ENCODE results near the gene UNC93A.

- TF ChIP-seq CTCF (IDR thresholded peaks at IDR 0.05) (no peak), POLR2A (IDR thresholded peaks at IDR 0.05) (no peak), POLR2AphosphoS5 (IDR thresholded peaks at IDR 0.05) (no peak)
Measured at GRCh38 chr6:167267921-167268401, 23.2 kb upstream of the UNC93A start.
